H1 (cell line): ENCODE data around the gene SRRM4. TPM values are rescaled to one million over a fixed set of nuclear protein-coding genes. Genes with fewer than 3 reads are reported as not detected.

Experiments used
- CTCF ChIA-PET: fragments of 300-600 bp; sonication (Branson Sonifier 250); formaldehyde crosslinking; loops from one replicate; lab custom pipeline; 2021; ENCODE audit not compliant: partially characterized antibody; lab: Charles Lee
- POLR2A ChIA-PET: fragments of 300-600 bp; sonication (Branson Sonifier 250); formaldehyde crosslinking; loops from one replicate; lab custom pipeline; 2021; ENCODE audit warnings: inconsistent platforms; ENCODE audit not compliant: partially characterized antibody; lab: Charles Lee
- DNase-seq, 2 experiments: peaks; one replicate each; pipeline versions ENCODE4 v3.0.0 to v3.0.0-alpha.2; 2010 to 2022; ENCODE audit warnings: low spot score in 2 of 2, low read depth in 1 of 2, mixed read lengths in 1 of 2
- FAIRE-seq: peaks from 2 replicates; lab custom pipeline; 2011; peaks lifted over from hg19 to GRCh38; lab: Jason Lieb, UNC
- H2AFZ ChIP-seq: 2 replicates; pipeline ENCODE4 v1.8.1; 2012; ENCODE audit warnings: low read length, inconsistent platforms
- H2AK5ac ChIP-seq: 2 replicates; pipeline ENCODE4 v1.6.1; 2013; ENCODE audit warnings: low read depth, low read length
- H2BK120ac ChIP-seq: replicated peaks from 2 replicates; pipeline ENCODE3; 2013; ENCODE audit warnings: low read depth, low read length, inconsistent platforms
- H2BK12ac ChIP-seq: 2 replicates; pipeline ENCODE4 v1.6.1; 2013; ENCODE audit warnings: low read depth, low read length
- H2BK15ac ChIP-seq: 2 replicates; pipeline ENCODE4 v1.6.1; 2013; ENCODE audit warnings: low read length
- H2BK20ac ChIP-seq: 2 replicates; pipeline ENCODE4 v1.6.1; 2013; ENCODE audit warnings: low read length
- H2BK5ac ChIP-seq: 2 replicates; pipeline ENCODE4 v1.6.1; 2013; ENCODE audit warnings: low read depth, low read length
- H3K14ac ChIP-seq: 2 replicates; pipeline ENCODE4 v1.6.1; 2013; ENCODE audit warnings: inconsistent platforms; ENCODE audit not compliant: insufficient read length
- H3K18ac ChIP-seq: 2 replicates; pipeline ENCODE4 v1.6.1; 2013; ENCODE audit warnings: low read length; ENCODE audit errors: extremely low read depth
- H3K23ac ChIP-seq: 2 replicates; pipeline ENCODE4 v1.6.1; 2013; ENCODE audit warnings: inconsistent platforms; ENCODE audit not compliant: insufficient read length
- H3K23me2 ChIP-seq: 2 replicates; pipeline ENCODE4 v1.6.1; 2013; ENCODE audit warnings: low read depth, low read length
- H3K27ac ChIP-seq: 2 replicates; pipeline ENCODE4 v1.6.1; 2011; ENCODE audit warnings: low read depth, low read length, inconsistent platforms
- H3K27me3 ChIP-seq, 4 experiments: replicated peaks in 1 of 4; 1 replicate in 1 of 4; 2 replicates in 3 of 4; pipeline versions ENCODE4 v1.6.1 to v1.8.1; 2011 to 2013; ENCODE audit warnings: low read length in 3 of 4, mild to moderate bottlenecking in 3 of 4, inconsistent platforms in 2 of 4, mixed read lengths in 2 of 4, moderate library complexity in 1 of 4; ENCODE audit not compliant: control insufficient read depth in 3 of 4, insufficient read depth in 3 of 4; ENCODE audit errors: extremely low read depth in 1 of 4
- H3K36me3 ChIP-seq, 4 experiments: 2 replicates each; pipeline versions ENCODE4 v1.6.1 to v1.8.1; 2011 to 2013; ENCODE audit warnings: mild to moderate bottlenecking in 4 of 4, low read length in 3 of 4, moderate library complexity in 2 of 4, control low read depth in 1 of 4, inconsistent platforms in 1 of 4; ENCODE audit not compliant: insufficient read depth in 4 of 4, control insufficient read depth in 2 of 4
- H3K4ac ChIP-seq: replicated peaks from 2 replicates; pipeline ENCODE3; 2013; ENCODE audit warnings: low read length, low read depth, mixed read lengths, inconsistent platforms; ENCODE audit not compliant: insufficient read length
- H3K4me1 ChIP-seq, 4 experiments: replicated peaks in 1 of 4; 1 replicate in 1 of 4; 2 replicates in 3 of 4; pipeline versions ENCODE4 v1.6.1 to v1.8.1; 2011 to 2013; ENCODE audit warnings: low read length in 3 of 4, inconsistent platforms in 2 of 4, mixed read lengths in 1 of 4; ENCODE audit not compliant: insufficient read depth in 4 of 4, control insufficient read depth in 3 of 4
- H3K4me2 ChIP-seq, 2 experiments: 2 replicates each; pipeline versions ENCODE4 v1.6.1 to v1.8.1; 2011 to 2013; ENCODE audit warnings: low read depth in 2 of 2, low read length in 2 of 2, control low read depth in 1 of 2, inconsistent platforms in 1 of 2, mild to moderate bottlenecking in 1 of 2; ENCODE audit not compliant: insufficient read depth in 1 of 2
- H3K4me3 ChIP-seq, 4 experiments: fragments of 200-600, 300-600 bp in 1 of 4; sonication (generic), shearing (Covaris generic), sonication (Bioruptor Twin) in 1 of 4; 2 replicates each; pipeline versions ENCODE4 v1.5.1 to v1.8.1; 2011 to 2016; ENCODE audit warnings: low read length in 4 of 4, low read depth in 3 of 4, control low read depth in 2 of 4, inconsistent platforms in 2 of 4, mild to moderate bottlenecking in 2 of 4, mixed read lengths in 1 of 4, moderate library complexity in 1 of 4; ENCODE audit not compliant: insufficient read depth in 2 of 4; ENCODE audit errors: extremely low read depth in 1 of 4
- H3K56ac ChIP-seq: replicated peaks from 2 replicates; pipeline ENCODE3; 2013; ENCODE audit warnings: low read depth, mild to moderate bottlenecking, mixed read lengths, low read length, inconsistent platforms; ENCODE audit not compliant: insufficient read length
- H3K79me1 ChIP-seq: 2 replicates; pipeline ENCODE4 v1.6.1; 2013; ENCODE audit warnings: low read depth, low read length, control low read depth
- H3K79me2 ChIP-seq, 2 experiments: 2 replicates each; pipeline versions ENCODE4 v1.6.1 to v1.8.1; 2012 to 2013; ENCODE audit warnings: low read length in 2 of 2, mild to moderate bottlenecking in 2 of 2, inconsistent platforms in 1 of 2; ENCODE audit not compliant: insufficient read depth in 2 of 2, control insufficient read depth in 1 of 2
- H3K9ac ChIP-seq, 4 experiments: replicated peaks in 1 of 4; 1 replicate in 1 of 4; 2 replicates in 3 of 4; pipeline versions ENCODE4 v1.6.1 to v1.8.1; 2011 to 2013; ENCODE audit warnings: low read depth in 3 of 4, low read length in 3 of 4, control low read depth in 2 of 4, mild to moderate bottlenecking in 2 of 4, moderate library complexity in 2 of 4, inconsistent platforms in 1 of 4; ENCODE audit errors: extremely low read depth in 1 of 4
- H3K9me3 ChIP-seq, 2 experiments: 2 replicates each; pipeline versions ENCODE4 v1.6.1 to v1.8.1; 2012 to 2013; ENCODE audit warnings: mild to moderate bottlenecking in 2 of 2, moderate library complexity in 2 of 2, control low read depth in 1 of 2, inconsistent platforms in 1 of 2, low read depth in 1 of 2, low read length in 1 of 2, mixed read lengths in 1 of 2; ENCODE audit not compliant: insufficient read depth in 2 of 2
- H4K20me1 ChIP-seq, 2 experiments: replicated peaks in 1 of 2; 2 replicates each; pipeline versions ENCODE3 to v1.8.1; 2011 to 2013; ENCODE audit warnings: inconsistent platforms in 2 of 2, low read length in 2 of 2, mild to moderate bottlenecking in 1 of 2; ENCODE audit not compliant: insufficient read depth in 2 of 2, control insufficient read depth in 1 of 2
- H4K5ac ChIP-seq: 2 replicates; pipeline ENCODE4 v1.6.1; 2013; ENCODE audit warnings: low read length, low read depth, mixed read lengths, inconsistent platforms; ENCODE audit not compliant: insufficient read length
- H4K8ac ChIP-seq: 2 replicates; pipeline ENCODE4 v1.8.0; 2013; ENCODE audit warnings: mild to moderate bottlenecking, moderate library complexity, low read length, inconsistent platforms; ENCODE audit not compliant: insufficient read depth; ENCODE audit errors: extremely low read depth
- H4K91ac ChIP-seq: replicated peaks from 2 replicates; pipeline ENCODE3; 2013; ENCODE audit warnings: low read length, mixed read lengths, inconsistent platforms; ENCODE audit not compliant: insufficient read length
- EP300 ChIP-seq, 2 experiments: IDR thresholded peaks; 1 replicate in 1 of 2; 2 replicates in 1 of 2; pipeline ENCODE4 v1.6.1; 2011 to 2012; ENCODE audit warnings: low read depth in 2 of 2, low read length in 2 of 2, mild to moderate bottlenecking in 2 of 2, borderline replicate concordance in 1 of 2, inconsistent platforms in 1 of 2, moderate library complexity in 1 of 2
- HDAC2 ChIP-seq, 2 experiments: fragments of 300-600 bp in 1 of 2; sonication (generic) in 1 of 2; IDR thresholded peaks; 2 replicates each; pipeline ENCODE4 v1.6.1; 2011 to 2012; ENCODE audit warnings: low read depth in 2 of 2, low read length in 2 of 2, mild to moderate bottlenecking in 2 of 2, moderate library complexity in 2 of 2, borderline replicate concordance in 1 of 2, inconsistent platforms in 1 of 2
- MAFK ChIP-seq: IDR thresholded peaks from 2 replicates; pipeline ENCODE4 v1.6.1; 2012; ENCODE audit warnings: low read depth, mild to moderate bottlenecking, improper control_type of control experiment, low read length
- PHF8 ChIP-seq: fragments of 200-600 bp; sonication (generic); conservative IDR thresholded peaks from 2 replicates; pipeline ENCODE4 v1.7.1; 2012; ENCODE audit warnings: low read depth, mild to moderate bottlenecking, inconsistent platforms, low read length, moderate library complexity
- RAD21 ChIP-seq, 2 experiments: IDR thresholded peaks in 1 of 2; conservative IDR thresholded peaks in 1 of 2; 2 replicates each; pipeline ENCODE4 v1.6.1; 2011; ENCODE audit warnings: low read depth in 2 of 2, low read length in 2 of 2, improper control_type of control experiment in 1 of 2, inconsistent platforms in 1 of 2, mild to moderate bottlenecking in 1 of 2, moderate library complexity in 1 of 2
- WGBS, 2 experiments: shearing (Covaris generic) in 1 of 2; methylation state at CpG; one replicate each; pipeline versions ENCODE4 v1.1.6 to v1.1.7; 2013 to 2015; ENCODE audit warnings: low lambda C conversion rate in 2 of 2, mixed read lengths in 2 of 2, inconsistent platforms in 1 of 2, low coverage in 1 of 2, missing lambda C conversion rate in 1 of 2; ENCODE audit not compliant: insufficient replicate concordance in 2 of 2, insufficient coverage in 1 of 2, insufficient read length in 1 of 2; ENCODE audit errors: extremely low coverage in 1 of 2, missing lambda C conversion rate in 1 of 2; 5-methylcytosine and 5-hydroxymethylcytosine counted together
- polyA plus RNA-seq, 7 experiments: library from polyadenylated mRNA; depleted of rRNA in 3 of 7; stranded (reverse) in 5 of 7; unstranded in 2 of 7; fragments of >200 nt in 5 of 7; fragments of 200-250 nt in 2 of 7; gene quantifications; 1 replicate in 5 of 7; 2 replicates in 1 of 7; 4 replicates in 1 of 7; pipeline versions ENCODE4 v1.2.1 to v1.2.3, GENCODE V29; 2011 to 2013; ENCODE audit warnings: missing spikeins in 2 of 7, mixed read lengths in 2 of 7
- total RNA-seq: library from RNA; stranded (reverse); fragmentation: NEBNext Ultra II Directional; extraction: Animal tissue kit (Norgen Biotek cat#: 25700); gene quantifications from 2 replicates; pipeline ENCODE4 v1.2.1, GENCODE V29; 2021

Gene SRRM4
- total and polyA plus RNA-seq, 2 of the 8 experiments (the other 6 are each of a cell fraction or from before 2014, with no cell fraction given) = 0.53 to 1.1 TPM

- H3K79me1 ChIP-seq = no peaks in the 10 kb centered on the region
- H3K9ac ChIP-seq = no peak overlapping the region; a peak in 1 of 7 replicates
- H3K4ac ChIP-seq = no peak overlapping the region
- peak overlapping the region in 1 of 2 experiments; percentile 5; a peak in 1 of 4 replicates for H3K4me2 ChIP-seq
- ChIA-PET CTCF (interaction anchor here (1.0 to 1.5 kb wide), 5 partner anchors 10 to 455 kb away, joined by 3 to 6 read pairs (median 4); no protein-coding TSS in a partner anchor), POLR2A (interaction anchor here (1.9 kb wide), 1 partner anchor 64 kb away, joined by 8 read pairs; no protein-coding TSS in a partner anchor)
- H2AFZ ChIP-seq = no peak overlapping the region
- H3K79me2 ChIP-seq = no peaks in the 10 kb centered on the region
- no peaks in the 10 kb centered on the region for H3K36me3 ChIP-seq
- TF ChIP-seq MAFK (no peak), EP300 (IDR thresholded peaks at IDR 0.05; ENCODE audit: borderline replicate concordance in 1 of 2, low read depth in 2 of 2, low read length in 2 of 2) (no peak), RAD21 (IDR thresholded peaks at IDR 0.05 in 1 of 2, conservative IDR thresholded peaks at IDR 0.05 in 1 of 2; ENCODE audit: low read depth in 2 of 2, low read length in 2 of 2) (no peak), HDAC2 (IDR thresholded peaks at IDR 0.05; ENCODE audit: borderline replicate concordance in 1 of 2, low read depth in 2 of 2, low read length in 2 of 2) (no peak), PHF8 (no peak)
- no peaks in the 10 kb centered on the region for H3K27me3 ChIP-seq
- WGBS, 2 experiments = 88% methylated on average over 3 of the region's 3 CpGs; no CpG with 5 or more reads in 1 of the 2 experiments
- FAIRE-seq = no peak
- H3K4me1 ChIP-seq = peaks cover 7 to 21% (median 17%) of the 10 kb centered on the region in 4 experiments
- no peak overlapping the region for H3K4me3 ChIP-seq
- no peak overlapping the region for H3K14ac ChIP-seq
- H4K5ac ChIP-seq = no peak overlapping the region
- no peak for DNase-seq
- H3K9me3 ChIP-seq = no peaks in the 10 kb centered on the region
- H2BK20ac ChIP-seq = peak overlapping the region; percentile 99; the same call in 1 of the 2 replicates
- no peaks in the 10 kb centered on the region for H3K23me2 ChIP-seq
- peak overlapping the region; percentile 94 for H4K91ac ChIP-seq
- H2BK5ac ChIP-seq = peak overlapping the region; percentile 92; the same call in 1 of the 2 replicates
- no peak overlapping the region for H2AK5ac ChIP-seq
- H2BK15ac ChIP-seq = no peak overlapping the region
- no peak overlapping the region for H3K56ac ChIP-seq
- no peak overlapping the region for H4K8ac ChIP-seq
- no peak overlapping the region for H3K23ac ChIP-seq
- H2BK120ac ChIP-seq = peak overlapping the region; percentile 88
- H4K20me1 ChIP-seq = no peaks in the 10 kb centered on the region
- H3K18ac ChIP-seq = peak overlapping the region; percentile 65; the same call in 1 of the 2 replicates
- peak overlapping the region; percentile 51; the same call in 1 of the 2 replicates for H2BK12ac ChIP-seq
- 0 out of 2 replicates have a peak overlapping the region, but pooled peaks have one; percentile 10 for H3K27ac ChIP-seq
Measured at GRCh38 chr12:119090865-119091264, 109.5 kb downstream of the SRRM4 start.
